ENCODE results near the gene FAM13A.

DNA sequence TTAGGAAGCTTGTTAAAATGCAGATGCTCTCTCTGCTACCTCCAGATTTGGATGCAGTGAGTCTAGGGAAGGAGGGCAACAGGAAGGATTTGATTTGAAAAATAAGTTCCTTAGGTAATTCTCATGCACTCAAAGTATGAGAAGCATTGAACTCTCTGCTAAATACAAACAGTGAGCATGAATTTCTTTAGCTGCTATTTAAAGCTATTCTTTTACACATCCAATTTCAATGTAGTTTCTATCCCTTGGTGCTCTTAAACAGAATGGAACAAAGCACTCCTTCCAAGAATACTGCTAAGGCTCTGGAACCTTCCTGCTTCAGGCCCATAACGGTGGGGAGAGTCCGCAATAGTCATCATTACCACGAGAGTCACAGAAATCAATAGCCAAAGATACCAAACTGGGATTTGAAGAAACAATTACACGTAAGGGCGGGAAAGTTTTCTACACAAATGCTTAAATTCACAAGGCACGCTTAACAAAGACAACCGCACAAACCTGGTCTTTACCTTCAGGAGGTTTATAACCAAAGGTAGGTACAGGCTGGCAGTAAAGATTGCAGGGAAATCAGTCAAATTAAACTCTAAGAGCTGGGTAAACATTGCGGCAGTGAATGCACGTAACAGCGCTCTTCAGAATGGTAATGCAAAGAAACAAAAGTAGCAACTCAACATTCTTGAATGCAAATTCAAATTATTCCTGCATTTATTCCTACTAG, 236.1 kb downstream of the FAM13A start:
- TF ChIP-seq, protein P1, sequence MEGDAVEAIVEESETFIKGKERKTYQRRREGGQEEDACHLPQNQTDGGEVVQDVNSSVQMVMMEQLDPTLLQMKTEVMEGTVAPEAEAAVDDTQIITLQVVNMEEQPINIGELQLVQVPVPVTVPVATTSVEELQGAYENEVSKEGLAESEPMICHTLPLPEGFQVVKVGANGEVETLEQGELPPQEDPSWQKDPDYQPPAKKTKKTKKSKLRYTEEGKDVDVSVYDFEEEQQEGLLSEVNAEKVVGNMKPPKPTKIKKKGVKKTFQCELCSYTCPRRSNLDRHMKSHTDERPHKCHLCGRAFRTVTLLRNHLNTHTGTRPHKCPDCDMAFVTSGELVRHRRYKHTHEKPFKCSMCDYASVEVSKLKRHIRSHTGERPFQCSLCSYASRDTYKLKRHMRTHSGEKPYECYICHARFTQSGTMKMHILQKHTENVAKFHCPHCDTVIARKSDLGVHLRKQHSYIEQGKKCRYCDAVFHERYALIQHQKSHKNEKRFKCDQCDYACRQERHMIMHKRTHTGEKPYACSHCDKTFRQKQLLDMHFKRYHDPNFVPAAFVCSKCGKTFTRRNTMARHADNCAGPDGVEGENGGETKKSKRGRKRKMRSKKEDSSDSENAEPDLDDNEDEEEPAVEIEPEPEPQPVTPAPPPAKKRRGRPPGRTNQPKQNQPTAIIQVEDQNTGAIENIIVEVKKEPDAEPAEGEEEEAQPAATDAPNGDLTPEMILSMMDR (IDR thresholded peaks at IDR 0.05; ENCODE audit: poor library complexity): no peak
- TF ChIP-seq EZH2phosphoT487 (IDR thresholded peaks at IDR 0.05; ENCODE audit: low read depth, severe bottlenecking, unreplicated experiment): no peak

All from hepatocyte (in vitro differentiated cells).